PC-9 (cell line): Measurements from ENCODE around the gene SCGB1D2. TPM values are rescaled to one million over a fixed set of nuclear protein-coding genes. Genes with fewer than 3 reads are reported as not detected.
"Not testable (repeated sequence)": the region's sequence is repeated elsewhere in the genome, so short reads cannot be mapped to it uniquely, and the experiment has no call there.

Source experiments
- Bru-seq: library from RNA; stranded (reverse); fragments of 400-500 nt; gene quantifications from one replicate; lab custom pipeline; 2021; lab: Mats Ljungman, UMichigan
- BruChase-seq, 2 experiments: library from RNA; stranded (reverse); fragments of 400-500 nt; gene quantifications; one replicate each; lab custom pipeline; 2021; lab: Mats Ljungman, UMichigan
- BruUV-seq: library from RNA; stranded (reverse); fragments of 400-500 nt; replicated peaks from 2 replicates; lab custom pipeline; 2021; lab: Mats Ljungman, UMichigan
- CTCF ChIA-PET: fragments of 300-600 bp; sonication (Branson Sonifier 250); formaldehyde crosslinking; loops from one replicate; lab custom pipeline; 2022; ENCODE audit warnings: antibody characterized with exemption; lab: Charles Lee
- POLR2A ChIA-PET: fragments of 300-600 bp; sonication (Branson Sonifier 250); formaldehyde crosslinking; loops from one replicate; lab custom pipeline; 2022; ENCODE audit warnings: antibody characterized with exemption; ENCODE audit not compliant: unreplicated experiment; lab: Charles Lee
- DNase-seq, 2 experiments: peaks; one replicate each; pipeline versions ENCODE4 v3.0.0 to v3.0.0-alpha.2; 2015 to 2022; ENCODE audit warnings: mixed read lengths in 1 of 2
- H2AFZ ChIP-seq: fragments of 200-600 bp; sonication (generic); 2 replicates; pipeline ENCODE4 v1.8.1; 2017; ENCODE audit warnings: antibody characterized with exemption
- H3F3A ChIP-seq: fragments of 200-600 bp; sonication (generic); 2 replicates; pipeline ENCODE4 v1.8.1; 2017; ENCODE audit warnings: antibody characterized with exemption, mild to moderate bottlenecking, low read depth; ENCODE audit not compliant: insufficient read depth
- H3K27ac ChIP-seq: fragments of 200-600 bp; sonication (generic); 2 replicates; pipeline ENCODE4 v1.6.1; 2016; ENCODE audit warnings: mixed run types
- H3K27me3 ChIP-seq: fragments of 200-600 bp; sonication (generic); 2 replicates; pipeline ENCODE4 v1.6.1; 2016; ENCODE audit warnings: low read depth, mixed run types; ENCODE audit not compliant: insufficient read depth
- H3K36me3 ChIP-seq: fragments of 200-600 bp; sonication (generic); 2 replicates; pipeline ENCODE4 v1.6.1; 2016; ENCODE audit warnings: low read depth, mixed run types
- H3K4me1 ChIP-seq: fragments of 200-600 bp; sonication (generic); replicated peaks from 2 replicates; pipeline ENCODE4 v1.6.1; 2016; ENCODE audit warnings: mixed run types; ENCODE audit not compliant: insufficient read depth
- H3K4me2 ChIP-seq: fragments of 200-600 bp; sonication (generic); 2 replicates; pipeline ENCODE4 v1.6.1; 2017; ENCODE audit warnings: mixed run types
- H3K4me3 ChIP-seq: fragments of 200-600 bp; sonication (generic); 2 replicates; pipeline ENCODE4 v1.6.1; 2016; ENCODE audit warnings: mixed run types
- H3K79me2 ChIP-seq: fragments of 200-600 bp; sonication (generic); 2 replicates; pipeline ENCODE4 v1.6.1; 2017; ENCODE audit warnings: low read depth, mixed run types
- H3K9me2 ChIP-seq: fragments of 200-600 bp; sonication (generic); 2 replicates; pipeline ENCODE4 v1.8.1; 2017; ENCODE audit warnings: mild to moderate bottlenecking; ENCODE audit not compliant: insufficient read depth
- H3K9me3 ChIP-seq: fragments of 200-600 bp; sonication (generic); 2 replicates; pipeline ENCODE4 v1.8.1; 2016; ENCODE audit warnings: low read depth; ENCODE audit not compliant: insufficient read depth
- H4K20me1 ChIP-seq: fragments of 200-600 bp; sonication (generic); 2 replicates; pipeline ENCODE4 v1.8.1; 2017; ENCODE audit not compliant: insufficient read depth
- EZH2 ChIP-seq: fragments of 200-600 bp; sonication (generic); IDR thresholded peaks from 2 replicates; pipeline ENCODE4 v1.8.0; 2017; ENCODE audit warnings: antibody characterized with exemption, low read depth
- intact Hi-C: fragments of 100-400 bp; cut with micrococcal nuclease; formaldehyde crosslinking; loops from one replicate; pipeline ENCODE4 v1.10.0; 2022; ENCODE audit not compliant: unreplicated experiment
- long read RNA-seq: library from polyadenylated mRNA; stranded (forward); transcript quantifications from one replicate; pipeline ENCODE4 v2.0.0, GENCODE V29; 2022
- total RNA-seq: library from RNA; stranded (reverse); gene quantifications from 2 replicates; pipeline ENCODE4 v1.2.3, GENCODE V29; 2021
- TF ChIP-seq, protein P1 (sequence below): fragments of 200-600 bp; sonication (generic); conservative IDR thresholded peaks from 2 replicates; pipeline ENCODE4 v1.6.1; 2017; ENCODE audit warnings: mixed run types, antibody characterized with exemption, mild to moderate bottlenecking, moderate library complexity

The SCGB1D2 gene
- total RNA-seq (not detected in 2 replicates), Bru-seq, nascent RNA (not detected), BruChase-seq, experiment 1, labeled RNA remaining after a 2-hour chase (not detected), BruChase-seq, experiment 2, labeled RNA remaining after a 6-hour chase (not detected)
- long read RNA-seq: 0 reads

GRCh38 chr11:62242021-62242420 is at the start of gene SCGB1D2:
Gene SCGB1D2 (plus strand): TSS chr11:62242239. CDS start chr11:62242308, 69 bp downstream.
- H3K27ac ChIP-seq: no peak within 1 kb of the TSS
- H3K4me2 ChIP-seq: no peak within 1 kb of the TSS
- peaks cover 43% of the 10 kb centered on the region for H3K27me3 ChIP-seq
- H3K9me2 ChIP-seq: no peaks in the 10 kb centered on the region
- TF ChIP-seq EZH2: no peak
- TF ChIP-seq, protein P1, sequence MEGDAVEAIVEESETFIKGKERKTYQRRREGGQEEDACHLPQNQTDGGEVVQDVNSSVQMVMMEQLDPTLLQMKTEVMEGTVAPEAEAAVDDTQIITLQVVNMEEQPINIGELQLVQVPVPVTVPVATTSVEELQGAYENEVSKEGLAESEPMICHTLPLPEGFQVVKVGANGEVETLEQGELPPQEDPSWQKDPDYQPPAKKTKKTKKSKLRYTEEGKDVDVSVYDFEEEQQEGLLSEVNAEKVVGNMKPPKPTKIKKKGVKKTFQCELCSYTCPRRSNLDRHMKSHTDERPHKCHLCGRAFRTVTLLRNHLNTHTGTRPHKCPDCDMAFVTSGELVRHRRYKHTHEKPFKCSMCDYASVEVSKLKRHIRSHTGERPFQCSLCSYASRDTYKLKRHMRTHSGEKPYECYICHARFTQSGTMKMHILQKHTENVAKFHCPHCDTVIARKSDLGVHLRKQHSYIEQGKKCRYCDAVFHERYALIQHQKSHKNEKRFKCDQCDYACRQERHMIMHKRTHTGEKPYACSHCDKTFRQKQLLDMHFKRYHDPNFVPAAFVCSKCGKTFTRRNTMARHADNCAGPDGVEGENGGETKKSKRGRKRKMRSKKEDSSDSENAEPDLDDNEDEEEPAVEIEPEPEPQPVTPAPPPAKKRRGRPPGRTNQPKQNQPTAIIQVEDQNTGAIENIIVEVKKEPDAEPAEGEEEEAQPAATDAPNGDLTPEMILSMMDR: no peak
- ChIA-PET POLR2A (no interaction called here), CTCF (no interaction called here)
- intact Hi-C loops: loop anchor here (10.0 kb wide), 1 partner anchor 63 kb away; no protein-coding TSS in a partner anchor
- H3K36me3 ChIP-seq: no peaks in the 10 kb centered on the region
- H3K4me3 ChIP-seq: no peak within 1 kb of the TSS
- H3K9me3 ChIP-seq: no peaks in the 10 kb centered on the region
- no peaks in the 10 kb centered on the region for H3F3A ChIP-seq
- BruUV-seq: no TSS peak
- H3K4me1 ChIP-seq: no peaks in the 10 kb centered on the region
- no peaks in the 10 kb centered on the region for H4K20me1 ChIP-seq
- peak; percentile 69 to 80 for DNase-seq
- no peak within 1 kb of the TSS for H2AFZ ChIP-seq
- H3K79me2 ChIP-seq: no peaks in the 10 kb centered on the region

DNA sequence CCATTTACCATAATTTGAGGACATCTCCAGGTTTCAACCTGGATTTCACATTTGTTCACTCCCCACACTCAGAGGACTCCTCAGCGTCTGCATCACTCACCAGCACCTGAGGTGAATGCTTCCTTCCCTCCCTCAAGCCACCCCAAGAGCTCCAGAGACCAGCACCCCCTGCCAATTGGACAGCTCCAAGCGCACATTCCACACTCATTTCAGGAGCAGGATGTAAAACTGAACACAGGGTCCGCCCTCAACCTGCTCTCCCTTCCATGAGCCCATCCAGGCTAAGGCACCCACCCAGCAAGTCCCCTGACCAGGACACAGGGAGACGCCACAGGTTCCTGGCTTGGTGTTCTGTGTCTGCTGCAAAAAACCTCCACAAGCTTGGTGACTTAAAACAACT is 48.1 kb upstream of the SCGB1D2 start:
- H3K4me3 ChIP-seq: no peak overlapping the region
- H3K27ac ChIP-seq: no peak overlapping the region
- H3K4me2 ChIP-seq: no peak overlapping the region
- no peaks in the 10 kb centered on the region for H3K4me1 ChIP-seq
- no peaks in the 10 kb centered on the region for H3K36me3 ChIP-seq
- BruUV-seq: no TSS peak
- POLR2A ChIA-PET: no interaction called here
- CTCF ChIA-PET: no interaction called here
- H3K79me2 ChIP-seq: no peaks in the 10 kb centered on the region
- no peak for DNase-seq
- H3F3A ChIP-seq: no peaks in the 10 kb centered on the region
- TF ChIP-seq, protein P1: no peak
- TF ChIP-seq EZH2: no peak
- H2AFZ ChIP-seq: no peak overlapping the region
- H3K27me3 ChIP-seq: peaks cover 91% of the 10 kb centered on the region
- intact Hi-C loops: no loop called here
- H3K9me3 ChIP-seq: no peaks in the 10 kb centered on the region
- H4K20me1 ChIP-seq: no peaks in the 10 kb centered on the region
- H3K9me2 ChIP-seq: no peaks in the 10 kb centered on the region

- H4K20me1 ChIP-seq, DNase-seq, H3K9me3 ChIP-seq, CTCF ChIA-PET, H3K36me3 ChIP-seq, POLR2A ChIA-PET, intact Hi-C loops, H3F3A ChIP-seq, H3K4me1 ChIP-seq, H3K27ac ChIP-seq, H2AFZ ChIP-seq, H3K9me2 ChIP-seq, H3K79me2 ChIP-seq, H3K4me2 ChIP-seq, H3K4me3 ChIP-seq, BruUV-seq: not testable (repeated sequence)
- peaks cover 91% of the 10 kb centered on the region for H3K27me3 ChIP-seq
Observed at GRCh38 chr11:62195010-62195409, 47.0 kb upstream of the SCGB1D2 start.

- no peak overlapping the region for H3K4me3 ChIP-seq
- peaks cover 91% of the 10 kb centered on the region for H3K27me3 ChIP-seq
- no peaks in the 10 kb centered on the region for H3F3A ChIP-seq
- TF ChIP-seq, protein P1: no peak
- no peak for TF ChIP-seq EZH2
- H3K9me2 ChIP-seq: no peaks in the 10 kb centered on the region
- no peak overlapping the region for H3K4me2 ChIP-seq
- no peaks in the 10 kb centered on the region for H3K36me3 ChIP-seq
- DNase-seq: no peak
- H2AFZ ChIP-seq: no peak overlapping the region
- no peaks in the 10 kb centered on the region for H3K4me1 ChIP-seq
- ChIA-PET POLR2A (no interaction called here), CTCF (no interaction called here)
- BruUV-seq: no TSS peak
- H3K27ac ChIP-seq: no peak overlapping the region
- no peaks in the 10 kb centered on the region for H3K9me3 ChIP-seq
- intact Hi-C loops: no loop called here
- H4K20me1 ChIP-seq: no peaks in the 10 kb centered on the region
- no peaks in the 10 kb centered on the region for H3K79me2 ChIP-seq
Observed at GRCh38 chr11:62195945-62196344, 46.1 kb upstream of the SCGB1D2 start.

GRCh38 chr11:62197400-62197799 is 44.6 kb upstream of the SCGB1D2 start:
- peaks cover 91% of the 10 kb centered on the region for H3K27me3 ChIP-seq
- BruUV-seq, CTCF ChIA-PET, H3K4me2 ChIP-seq, H3K4me1 ChIP-seq, H2AFZ ChIP-seq, H3F3A ChIP-seq, H3K79me2 ChIP-seq, intact Hi-C loops, H3K36me3 ChIP-seq, DNase-seq, POLR2A ChIA-PET, H3K9me2 ChIP-seq, H3K4me3 ChIP-seq, H4K20me1 ChIP-seq, H3K27ac ChIP-seq, H3K9me3 ChIP-seq: not testable (repeated sequence)
